HepG2 (cell line): Measurements from ENCODE around the gene HOXC5. TPM values are rescaled to one million over a fixed set of nuclear protein-coding genes. Genes with fewer than 3 reads are reported as not detected.

Experiments used
- ATAC-seq: fragments of 200-7000 bp; cut with Tn5 transposase; 3 replicates; pipeline ENCODE4 v1.9.1; 2020; ENCODE audit warnings: mild to moderate bottlenecking, moderate library complexity
- BruUV-seq: library from RNA; stranded (reverse); fragments of 400-500 nt; replicated peaks from 2 replicates; lab custom pipeline; 2021; lab: Mats Ljungman, UMichigan
- CTCF ChIA-PET: fragments of 300-600 bp; formaldehyde crosslinking; extraction: SDS; loops from one replicate; lab custom pipeline; 2021; ENCODE audit warnings: low total read pairs, inconsistent platforms, low intra/inter-chr PET ratio; lab: Yijun Ruan, JAX
- POLR2A ChIA-PET: fragments of 350-600 bp; sonication (Branson Sonifier 250); formaldehyde crosslinking; loops from one replicate; lab custom pipeline; 2020; ENCODE audit warnings: antibody characterized with exemption, inconsistent platforms; lab: Yijun Ruan, JAX
- DNase-seq: peaks from one replicate; pipeline ENCODE4 v3.0.0-alpha.2; 2015; ENCODE audit warnings: low spot score
- FAIRE-seq: peaks from 3 replicates; lab custom pipeline; 2011; peaks lifted over from hg19 to GRCh38; lab: Jason Lieb, UNC
- H2AFZ ChIP-seq: one replicate; pipeline ENCODE4 v1.6.1; 2011; ENCODE audit warnings: low read length, inconsistent platforms
- H3K27ac ChIP-seq: fragments of 300-600 bp; 3 replicates; pipeline ENCODE4 v1.8.0; 2011; ENCODE audit warnings: mixed run types, mild to moderate bottlenecking, mixed read lengths, low read length, inconsistent platforms; ENCODE audit not compliant: insufficient read depth; ENCODE audit errors: extremely low read length
- H3K27me3 ChIP-seq, 2 experiments: fragments of 200-600 bp in 1 of 2; 2 replicates in 1 of 2; 3 replicates in 1 of 2; pipeline versions ENCODE4 v1.6.0 to v1.8.0; 2011; ENCODE audit warnings: low read length in 2 of 2, mild to moderate bottlenecking in 2 of 2, moderate library complexity in 2 of 2, inconsistent platforms in 1 of 2; ENCODE audit not compliant: insufficient read depth in 2 of 2, control insufficient read depth in 1 of 2
- H3K36me3 ChIP-seq, 2 experiments: fragments of 200-600 bp in 1 of 2; replicated peaks in 1 of 2; 2 replicates in 1 of 2; 3 replicates in 1 of 2; pipeline versions ENCODE4 v1.5.1 to v1.8.0; 2011; ENCODE audit warnings: low read length in 2 of 2, inconsistent platforms in 1 of 2; ENCODE audit not compliant: insufficient read depth in 2 of 2, control insufficient read depth in 1 of 2
- H3K4me1 ChIP-seq: 2 replicates; pipeline ENCODE4 v1.5.1; 2012; ENCODE audit warnings: low read length, inconsistent platforms; ENCODE audit not compliant: insufficient read depth
- H3K4me2 ChIP-seq: 2 replicates; pipeline ENCODE4 v1.6.0; 2011; ENCODE audit warnings: low read depth, low read length, inconsistent platforms
- H3K4me3 ChIP-seq, 3 experiments: fragments of 200-600 bp in 1 of 3; sonication (generic), shearing (Covaris generic) in 1 of 3; replicated peaks in 1 of 3; 2 replicates each; pipeline ENCODE4 v1.5.1; 2011 to 2016; ENCODE audit warnings: low read length in 3 of 3, inconsistent platforms in 2 of 3, low read depth in 2 of 3, mild to moderate bottlenecking in 2 of 3, control low read depth in 1 of 3, mixed read lengths in 1 of 3; ENCODE audit not compliant: insufficient read depth in 1 of 3
- H3K79me2 ChIP-seq: one replicate; pipeline ENCODE4 v1.6.1; 2011; ENCODE audit warnings: low read length, inconsistent platforms; ENCODE audit not compliant: insufficient read depth
- H3K9ac ChIP-seq: 2 replicates; pipeline ENCODE4 v1.6.0; 2011; ENCODE audit warnings: mild to moderate bottlenecking, low read depth, low read length, inconsistent platforms; ENCODE audit not compliant: insufficient read depth
- H3K9me3 ChIP-seq: 2 replicates; pipeline ENCODE4 v1.5.1; 2012; ENCODE audit warnings: mild to moderate bottlenecking, low read length
- H4K20me1 ChIP-seq: 2 replicates; pipeline ENCODE4 v1.6.0; 2011; ENCODE audit warnings: inconsistent platforms, mild to moderate bottlenecking, low read length, moderate library complexity; ENCODE audit not compliant: insufficient read depth
- ATF5 ChIP-seq: sonication (generic); formaldehyde crosslinking; IDR thresholded peaks from 2 replicates; pipeline ENCODE4 v1.4.0; 2020; ENCODE audit warnings: mild to moderate bottlenecking, low read depth, missing genetic modification reagents
- CBFB ChIP-seq: sonication (generic); formaldehyde crosslinking; IDR thresholded peaks from 2 replicates; pipeline ENCODE4 v1.4.0; 2020; ENCODE audit warnings: missing genetic modification reagents
- CTCF ChIP-seq: sonication (generic); formaldehyde crosslinking; IDR thresholded peaks from 2 replicates; pipeline ENCODE4 v1.5.0; 2020; ENCODE audit warnings: mild to moderate bottlenecking, missing genetic modification reagents, moderate library complexity
- HDAC1 ChIP-seq: sonication (generic); formaldehyde crosslinking; IDR thresholded peaks from 2 replicates; pipeline ENCODE4 v1.5.1; 2020; ENCODE audit warnings: mild to moderate bottlenecking, missing genetic modification reagents
- LCORL ChIP-seq, 2 experiments: fragments of 450-650 bp in 1 of 2; sonication (generic) in 1 of 2; formaldehyde crosslinking in 1 of 2; IDR thresholded peaks; 2 replicates each; pipeline versions ENCODE4 v1.5.0 to v1.6.1; 2017 to 2020; ENCODE audit warnings: antibody characterized with exemption in 1 of 2, missing genetic modification reagents in 1 of 2
- STAG1 ChIP-seq: sonication (generic); formaldehyde crosslinking; IDR thresholded peaks from 2 replicates; pipeline ENCODE4 v1.4.0; 2020; ENCODE audit warnings: missing genetic modification reagents
- ZBTB3 ChIP-seq: sonication (generic); formaldehyde crosslinking; IDR thresholded peaks from 2 replicates; pipeline ENCODE4 v1.4.0; 2020; ENCODE audit warnings: low read depth, mild to moderate bottlenecking, moderate library complexity, missing genetic modification reagents, borderline replicate concordance
- ZFP90 ChIP-seq: sonication (generic); formaldehyde crosslinking; IDR thresholded peaks from 2 replicates; pipeline ENCODE4 v1.8.0; 2022; ENCODE audit warnings: missing genetic modification reagents, mild to moderate bottlenecking, inconsistent platforms, borderline replicate concordance
- ZNF674 ChIP-seq: sonication (generic); formaldehyde crosslinking; IDR thresholded peaks from 2 replicates; pipeline ENCODE4 v1.5.0; 2020; ENCODE audit warnings: low read depth, mild to moderate bottlenecking, missing genetic modification reagents
- WGBS: methylation state at CpG from one replicate; pipeline ENCODE4 v1.1.6; 2017; ENCODE audit warnings: low lambda C conversion rate; 5-methylcytosine and 5-hydroxymethylcytosine counted together
- in situ Hi-C: cut with HindIII; loops from 2 replicates; pipeline ENCODE4 v1.10.0; 2017; ENCODE audit warnings: low pct_unique_long_range_greater_than_20kb; ENCODE audit not compliant: extremely low pct_ligation_motif_present
- intact Hi-C: fragments of 100-400 bp; cut with micrococcal nuclease; formaldehyde crosslinking; loops from one replicate; pipeline ENCODE4 v1.10.0; 2022; ENCODE audit not compliant: unreplicated experiment
- polyA plus RNA-seq, 8 experiments: library from polyadenylated mRNA; depleted of rRNA in 3 of 8; stranded (reverse) in 7 of 8; unstranded in 1 of 8; fragments of >200 nt; fragmentation: Illumina TruSeq in 4 of 8; extraction: Trizol in 4 of 8; gene quantifications; 2 replicates each; pipeline versions ENCODE4 v1.2.1 to v1.2.3, GENCODE V29; 2011 to 2016; ENCODE audit warnings: low read depth in 4 of 8, missing spikeins in 1 of 8, mixed read lengths in 1 of 8; ENCODE audit not compliant: insufficient read depth in 1 of 8
- total RNA-seq, 5 experiments: library from RNA; depleted of rRNA; stranded (reverse); fragments of >200 nt; fragmentation: Illumina TruSeq; extraction: Trizol; gene quantifications; 2 replicates each; pipeline ENCODE4 v1.2.3, GENCODE V29; 2016; ENCODE audit warnings: low read depth in 1 of 5
- TF ChIP-seq, protein P1 (sequence below): sonication (generic); formaldehyde crosslinking; IDR thresholded peaks from 2 replicates; pipeline ENCODE4 v1.5.0; 2020; ENCODE audit warnings: missing genetic modification reagents

The HOXC5 gene
- total and polyA plus RNA-seq, 2 of the 13 experiments (the other 11 are each of a cell fraction or from before 2014, with no cell fraction given): not detected

DNA sequence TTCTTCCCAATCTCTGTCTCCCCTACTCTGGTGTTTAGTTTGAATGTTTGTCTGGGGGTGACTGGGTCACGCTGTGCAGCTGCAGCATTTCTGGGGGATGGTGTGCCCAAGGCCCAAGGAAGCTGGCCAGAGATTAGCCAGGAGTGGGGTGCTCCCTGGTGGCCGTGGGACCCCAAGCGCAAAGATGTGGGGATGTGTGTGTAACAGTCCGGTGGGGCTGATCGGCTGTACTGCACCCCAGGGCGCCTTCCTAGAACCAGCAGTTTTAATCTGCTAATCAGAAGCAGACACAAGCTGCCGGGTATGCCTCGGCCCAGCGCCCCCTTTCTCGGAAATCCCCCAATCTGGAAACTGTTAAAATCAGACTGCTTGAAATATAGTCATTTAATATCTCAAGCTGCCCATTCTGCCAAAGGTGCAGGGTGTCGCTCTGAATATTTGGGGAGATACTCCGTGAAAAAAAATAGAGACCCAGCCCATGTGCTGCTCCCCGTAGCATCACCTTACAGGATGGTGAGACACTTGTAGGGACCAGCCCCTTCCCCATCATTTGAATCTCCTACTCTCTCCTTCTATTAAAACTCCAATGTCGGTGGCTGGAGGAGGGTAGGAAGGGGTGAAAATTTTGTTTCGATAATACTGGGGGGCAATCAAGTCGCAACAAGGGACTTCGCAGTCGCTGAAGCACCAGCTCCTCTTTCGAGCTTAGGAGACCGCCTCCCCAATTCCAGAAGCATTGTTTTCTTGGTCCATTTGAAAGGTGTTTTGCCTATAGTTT, 28.6 kb upstream of the HOXC5 start:
- WGBS: 31% methylated on average over 11 of the region's 20 CpGs
- DNase-seq: no peak
- H3K36me3 ChIP-seq: no peaks in the 10 kb centered on the region
- no peaks in the 10 kb centered on the region for H3K79me2 ChIP-seq
- ChIA-PET CTCF (interaction anchor here (3.3 kb wide), 1 partner anchor 203 kb away, joined by 26 read pairs; no protein-coding TSS in a partner anchor), POLR2A (no interaction called here)
- no peak overlapping the region for H3K4me2 ChIP-seq
- H3K9me3 ChIP-seq: no peaks in the 10 kb centered on the region
- H3K4me1 ChIP-seq: peaks cover 33% of the 10 kb centered on the region
- peaks cover 25 to 89% of the 10 kb centered on the region in 2 experiments for H3K27me3 ChIP-seq
- no peak overlapping the region for H3K27ac ChIP-seq
- H2AFZ ChIP-seq: no peak overlapping the region
- no peak for ATAC-seq
- H3K4me3 ChIP-seq: peak overlapping the region in 1 of 3 experiments; percentile 42; a peak in 1 of 6 replicates
- BruUV-seq: no TSS peak
- H4K20me1 ChIP-seq: no peaks in the 10 kb centered on the region
- FAIRE-seq: no peak
- no peak overlapping the region for H3K9ac ChIP-seq
- in situ Hi-C loops (no loop called here), intact Hi-C loops (loop anchor here (10.0 kb wide), 1 partner anchor 361 kb away; the partner anchor contains the start of gene GPR84)
- peak; percentile 32 for TF ChIP-seq STAG1 (CRISPR knock-in tag)
- peak; percentile 45 for TF ChIP-seq CTCF
- TF ChIP-seq CBFB (CRISPR knock-in tag): no peak
- TF ChIP-seq, protein P1, sequence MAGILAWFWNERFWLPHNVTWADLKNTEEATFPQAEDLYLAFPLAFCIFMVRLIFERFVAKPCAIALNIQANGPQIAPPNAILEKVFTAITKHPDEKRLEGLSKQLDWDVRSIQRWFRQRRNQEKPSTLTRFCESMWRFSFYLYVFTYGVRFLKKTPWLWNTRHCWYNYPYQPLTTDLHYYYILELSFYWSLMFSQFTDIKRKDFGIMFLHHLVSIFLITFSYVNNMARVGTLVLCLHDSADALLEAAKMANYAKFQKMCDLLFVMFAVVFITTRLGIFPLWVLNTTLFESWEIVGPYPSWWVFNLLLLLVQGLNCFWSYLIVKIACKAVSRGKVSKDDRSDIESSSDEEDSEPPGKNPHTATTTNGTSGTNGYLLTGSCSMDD (CRISPR knock-in tag): no peak
- TF ChIP-seq ZFP90 (CRISPR knock-in tag): no peak
- no peak for TF ChIP-seq ZNF674 (CRISPR knock-in tag)
- no peak for TF ChIP-seq HDAC1 (CRISPR knock-in tag)
- no peak for TF ChIP-seq ATF5
- no peak for TF ChIP-seq LCORL (IDR thresholded peaks at IDR 0.05)
- TF ChIP-seq LCORL (CRISPR knock-in tag; IDR thresholded peaks at IDR 0.05): no peak
- no peak for TF ChIP-seq ZBTB3
- TF ChIP-seq, all 625 proteins: peak for 2
